Endothelial cell (in vitro differentiated cells): Measurements from ENCODE around the gene CLEC18C. TPM values are rescaled to one million over a fixed set of nuclear protein-coding genes. Genes with fewer than 3 reads are reported as not detected.
A peak's percentile ranks its signal among the peaks of the same experiment; 100 is the strongest.
"Not testable (repeated sequence)": the region's sequence is repeated elsewhere in the genome, so short reads cannot be mapped to it uniquely, and the experiment has no call there.

Source experiments
- DNase-seq: peaks from one replicate; pipeline ENCODE4 v3.0.0; 2021; ENCODE audit warnings: low spot score
- H3K27ac Mint-ChIP-seq: one replicate; pipeline ENCODE4 v1.8.0; 2021; ENCODE audit warnings: mixed read lengths, inconsistent platforms; ENCODE audit not compliant: unreplicated experiment
- H3K27me3 Mint-ChIP-seq: one replicate; pipeline ENCODE4 v1.8.0; 2021; ENCODE audit warnings: mild to moderate bottlenecking, moderate library complexity, mixed read lengths, inconsistent platforms; ENCODE audit not compliant: unreplicated experiment
- H3K36me3 Mint-ChIP-seq: one replicate; pipeline ENCODE4 v1.8.0; 2021; ENCODE audit warnings: mild to moderate bottlenecking, low read depth, mixed read lengths, inconsistent platforms; ENCODE audit not compliant: unreplicated experiment
- H3K4me1 Mint-ChIP-seq: one replicate; pipeline ENCODE4 v1.8.0; 2021; ENCODE audit warnings: mild to moderate bottlenecking, mixed read lengths, inconsistent platforms; ENCODE audit not compliant: unreplicated experiment
- H3K4me3 Mint-ChIP-seq: one replicate; pipeline ENCODE4 v1.8.0; 2021; ENCODE audit warnings: mild to moderate bottlenecking, mixed read lengths, inconsistent platforms; ENCODE audit not compliant: unreplicated experiment
- H3K9me3 Mint-ChIP-seq: one replicate; pipeline ENCODE4 v1.8.0; 2021; ENCODE audit warnings: mixed read lengths, inconsistent platforms; ENCODE audit not compliant: unreplicated experiment
- long read RNA-seq: library from polyadenylated mRNA; unstranded; transcript quantifications from one replicate; pipeline ENCODE4 v2.0.0, GENCODE V29; 2020; ENCODE audit not compliant: unreplicated experiment
- total RNA-seq: library from RNA; stranded (reverse); fragmentation: NEBNext Ultra II Directional; extraction: Animal tissue kit (Norgen Biotek cat#: 25700); gene quantifications from one replicate; pipeline ENCODE4 v1.2.1, GENCODE V29; 2021; ENCODE audit not compliant: unreplicated experiment

The CLEC18C gene
- total RNA-seq: 1.0 TPM
- long read RNA-seq: 0 reads

GRCh38 chr16:70173212-70173837, at the start of gene CLEC18C:
TSS of gene CLEC18C (plus strand) at chr16:70173787. CDS start at chr16:70174279, 492 bp downstream.
- not testable (repeated sequence) for H3K4me3 Mint-ChIP-seq, H3K9me3 Mint-ChIP-seq, DNase-seq, H3K27ac Mint-ChIP-seq, H3K27me3 Mint-ChIP-seq, H3K4me1 Mint-ChIP-seq, H3K36me3 Mint-ChIP-seq

- not testable (repeated sequence) for H3K9me3 Mint-ChIP-seq, H3K27me3 Mint-ChIP-seq, H3K4me1 Mint-ChIP-seq, H3K27ac Mint-ChIP-seq, H3K4me3 Mint-ChIP-seq, DNase-seq
- H3K36me3 Mint-ChIP-seq: peaks cover 26% of the 10 kb centered on the region
Observed at GRCh38 chr16:70123822-70124221, 49.8 kb upstream of the CLEC18C start.

- H3K4me3 Mint-ChIP-seq, DNase-seq, H3K9me3 Mint-ChIP-seq, H3K27ac Mint-ChIP-seq, H3K4me1 Mint-ChIP-seq, H3K27me3 Mint-ChIP-seq: not testable (repeated sequence)
- peaks cover 29% of the 10 kb centered on the region for H3K36me3 Mint-ChIP-seq
Observed at GRCh38 chr16:70126226-70126625, 47.4 kb upstream of the CLEC18C start.

GRCh38 chr16:70127706-70128105, 45.9 kb upstream of the CLEC18C start:
- H3K4me1 Mint-ChIP-seq, H3K9me3 Mint-ChIP-seq, H3K27me3 Mint-ChIP-seq, H3K4me3 Mint-ChIP-seq, DNase-seq, H3K27ac Mint-ChIP-seq: not testable (repeated sequence)
- peaks cover 29% of the 10 kb centered on the region for H3K36me3 Mint-ChIP-seq

GRCh38 chr16:70128844-70129243, 44.7 kb upstream of the CLEC18C start:
- not testable (repeated sequence) for H3K27ac Mint-ChIP-seq, H3K9me3 Mint-ChIP-seq, DNase-seq, H3K4me3 Mint-ChIP-seq, H3K4me1 Mint-ChIP-seq, H3K27me3 Mint-ChIP-seq
- peaks cover 23% of the 10 kb centered on the region for H3K36me3 Mint-ChIP-seq

GRCh38 chr16:70135796-70136195, 37.8 kb upstream of the CLEC18C start:
- not testable (repeated sequence) for H3K27me3 Mint-ChIP-seq, H3K4me3 Mint-ChIP-seq, H3K9me3 Mint-ChIP-seq, DNase-seq, H3K27ac Mint-ChIP-seq, H3K4me1 Mint-ChIP-seq
- peaks cover 25% of the 10 kb centered on the region for H3K36me3 Mint-ChIP-seq

GRCh38 chr16:70136595-70136994, 37.0 kb upstream of the CLEC18C start:
- not testable (repeated sequence) for H3K9me3 Mint-ChIP-seq, H3K4me1 Mint-ChIP-seq, DNase-seq, H3K27ac Mint-ChIP-seq, H3K4me3 Mint-ChIP-seq, H3K27me3 Mint-ChIP-seq
- H3K36me3 Mint-ChIP-seq: peaks cover 22% of the 10 kb centered on the region

- H3K36me3 Mint-ChIP-seq: peaks cover 24% of the 10 kb centered on the region
- not testable (repeated sequence) for DNase-seq, H3K27ac Mint-ChIP-seq, H3K27me3 Mint-ChIP-seq, H3K4me1 Mint-ChIP-seq, H3K9me3 Mint-ChIP-seq, H3K4me3 Mint-ChIP-seq
Observed at GRCh38 chr16:70142739-70143138, 30.8 kb upstream of the CLEC18C start.

GRCh38 chr16:70143231-70143895, 30.2 kb upstream of the CLEC18C start:
- H3K4me3 Mint-ChIP-seq, H3K27ac Mint-ChIP-seq, DNase-seq, H3K4me1 Mint-ChIP-seq, H3K9me3 Mint-ChIP-seq, H3K27me3 Mint-ChIP-seq: not testable (repeated sequence)
- H3K36me3 Mint-ChIP-seq: peaks cover 28% of the 10 kb centered on the region

- not testable (repeated sequence) for H3K4me1 Mint-ChIP-seq, DNase-seq, H3K27me3 Mint-ChIP-seq, H3K4me3 Mint-ChIP-seq, H3K9me3 Mint-ChIP-seq, H3K27ac Mint-ChIP-seq
- peaks cover 51% of the 10 kb centered on the region for H3K36me3 Mint-ChIP-seq
Observed at GRCh38 chr16:70147853-70148252, 25.7 kb upstream of the CLEC18C start.

- not testable (repeated sequence) for DNase-seq, H3K27me3 Mint-ChIP-seq, H3K9me3 Mint-ChIP-seq, H3K4me3 Mint-ChIP-seq, H3K27ac Mint-ChIP-seq, H3K4me1 Mint-ChIP-seq
- peaks cover 55% of the 10 kb centered on the region for H3K36me3 Mint-ChIP-seq
Observed at GRCh38 chr16:70148453-70148852, 25.1 kb upstream of the CLEC18C start.

- not testable (repeated sequence) for H3K27ac Mint-ChIP-seq, DNase-seq, H3K4me1 Mint-ChIP-seq, H3K27me3 Mint-ChIP-seq, H3K9me3 Mint-ChIP-seq
- Mint-ChIP-seq H3K36me3 (peaks cover 53% of the 10 kb centered on the region), H3K4me3 (peak overlapping the region; percentile 50)
Observed at GRCh38 chr16:70149296-70149695, 24.3 kb upstream of the CLEC18C start.
